Fibroblast of upper back skin (primary cell): ENCODE results near the gene ZBTB42.
"Not testable (repeated sequence)": the region's sequence is repeated elsewhere in the genome, so short reads cannot be mapped to it uniquely, and the experiment has no call there.

Experiments used
- DNase-seq: peaks from one replicate; pipeline ENCODE4 v3.0.0-alpha.2; 2013

The ZBTB42 gene

GRCh38 chr14:104817930-104818713 lies 17.2 kb downstream of the ZBTB42 start:
- no peak for DNase-seq

DNA sequence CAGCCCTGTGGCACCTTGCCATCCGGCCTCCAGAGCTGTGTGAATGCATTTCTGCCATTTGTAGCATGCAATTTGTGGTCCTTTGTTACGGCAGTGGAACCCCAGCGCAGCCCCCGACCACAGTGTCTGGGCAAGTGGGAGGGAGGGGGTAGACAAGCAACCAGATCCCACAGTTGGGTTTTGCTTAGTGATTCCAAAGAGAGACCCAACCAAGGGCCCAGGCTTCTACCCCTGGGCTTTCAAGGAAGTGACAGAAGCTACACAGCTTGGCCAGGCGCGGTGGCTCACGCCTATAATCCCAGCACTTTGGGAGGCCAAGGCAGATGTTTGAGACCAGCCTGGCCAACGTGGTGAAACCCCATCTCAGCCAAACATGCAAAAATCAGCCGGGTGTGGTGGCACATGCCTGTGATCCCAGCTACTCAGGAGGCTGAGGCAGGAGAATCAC lies 17.8 kb downstream of the ZBTB42 start:
- no peak for DNase-seq

- no peak for DNase-seq
These were observed 18.5 kb downstream of the ZBTB42 start for GRCh38 chr14:104819361-104819781.

GRCh38 chr14:104820669-104821228 lies 19.8 kb downstream of the ZBTB42 start:
- peak; percentile 70 for DNase-seq

DNA sequence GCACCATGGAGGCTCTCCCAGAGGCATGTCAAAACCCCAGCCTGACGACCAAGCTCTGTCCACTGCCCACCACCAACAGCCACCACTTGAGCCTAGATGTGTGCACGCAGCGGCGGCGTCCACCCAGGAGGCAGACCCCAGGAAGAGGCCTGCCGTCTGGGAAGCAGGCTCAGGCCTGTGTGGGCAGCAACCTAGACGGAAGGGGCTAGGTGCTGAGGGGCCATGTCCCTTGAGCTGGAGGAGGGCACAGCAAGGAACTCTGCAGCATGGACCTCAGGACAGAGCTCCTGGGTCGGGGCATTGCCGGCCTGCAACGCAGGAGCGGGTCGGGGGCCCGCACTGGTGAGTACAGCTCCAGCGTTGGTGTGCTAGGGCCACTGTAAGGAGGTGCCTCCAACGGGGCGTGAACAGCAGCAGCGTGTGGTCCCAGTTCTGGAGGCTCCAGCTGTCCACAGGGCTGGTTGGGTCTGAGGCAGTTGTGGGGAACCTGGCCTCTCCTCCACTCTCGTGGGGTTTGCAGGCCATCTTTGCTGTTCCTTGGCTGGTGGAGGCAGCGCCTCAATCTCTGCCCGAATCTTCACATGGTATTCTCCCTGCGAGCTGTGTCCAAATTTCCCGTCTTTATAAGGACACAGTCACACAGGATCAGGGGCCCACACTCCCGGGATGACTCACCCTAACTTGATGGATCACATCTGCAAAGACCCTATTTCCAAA lies 20.5 kb downstream of the ZBTB42 start:
- no peak for DNase-seq

- no peak for DNase-seq
These were observed 21.2 kb downstream of the ZBTB42 start for GRCh38 chr14:104821971-104822608.

DNA sequence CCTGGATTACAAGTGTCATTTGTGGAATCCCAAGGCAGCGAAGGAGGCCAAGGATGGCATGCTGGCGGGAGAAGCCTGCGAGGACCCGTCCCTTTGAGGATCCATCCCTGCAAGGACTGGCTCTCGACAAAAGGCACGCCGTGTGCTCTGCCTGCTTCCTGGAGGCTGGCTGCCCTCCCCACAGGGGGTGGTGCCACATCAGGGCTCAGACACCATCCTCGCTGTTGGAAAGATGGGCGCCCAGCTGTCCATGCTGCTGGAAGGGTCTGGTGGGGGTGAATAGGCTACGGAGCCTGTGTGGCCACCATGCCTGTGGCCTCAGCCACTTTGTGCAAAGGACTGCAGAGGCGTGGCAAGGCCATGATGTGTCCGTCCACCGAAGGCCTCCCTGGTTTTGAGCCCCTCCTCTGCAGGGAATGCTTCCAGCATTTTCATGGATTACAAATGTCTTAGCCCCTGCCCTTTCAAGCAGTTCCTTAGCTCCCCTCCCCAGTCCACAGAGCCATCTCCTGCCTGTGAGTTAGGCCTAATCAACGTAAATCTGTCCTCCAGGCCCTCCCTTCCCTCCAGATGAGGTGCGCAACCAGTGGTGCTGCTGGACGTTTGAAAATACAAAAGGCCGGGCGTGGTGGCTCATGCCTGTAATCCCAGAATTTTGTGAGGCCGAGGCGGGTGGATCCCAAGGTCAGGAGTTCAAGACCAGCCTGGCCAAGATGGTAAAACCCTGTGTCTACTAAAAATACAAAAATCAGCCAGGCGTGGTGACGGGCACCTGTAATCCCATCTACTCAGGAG lies 22.1 kb downstream of the ZBTB42 start:
- DNase-seq, result no peak

DNA sequence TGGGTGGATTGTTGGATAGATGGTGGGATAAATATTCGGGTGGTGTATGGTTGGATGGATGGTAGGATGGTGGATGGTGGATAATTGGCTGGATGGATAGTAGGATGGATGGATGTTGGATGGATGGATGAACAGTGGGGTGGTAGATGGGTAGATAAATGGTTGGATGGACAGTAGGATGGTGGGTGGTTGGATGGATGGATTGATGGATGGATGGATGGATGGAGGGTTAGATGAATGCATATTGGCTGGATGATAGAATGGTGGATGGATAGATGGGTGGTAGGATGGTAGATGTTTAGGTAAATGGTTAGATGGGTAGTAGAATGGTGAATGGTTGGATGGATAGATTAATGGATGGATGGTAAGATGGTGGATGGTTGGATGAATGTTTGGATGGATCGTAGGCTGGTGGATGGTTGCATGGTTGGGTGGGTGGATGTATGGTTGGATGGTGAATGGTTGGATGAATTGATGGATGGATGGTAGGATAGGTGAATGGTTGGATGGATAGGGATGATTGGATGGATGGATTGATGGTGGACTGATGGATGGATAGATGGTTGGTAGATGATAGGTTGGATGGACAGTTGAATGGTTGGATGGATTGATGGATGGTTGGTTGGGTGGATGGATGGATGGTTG lies 23.6 kb downstream of the ZBTB42 start:
- no peak for DNase-seq

DNA sequence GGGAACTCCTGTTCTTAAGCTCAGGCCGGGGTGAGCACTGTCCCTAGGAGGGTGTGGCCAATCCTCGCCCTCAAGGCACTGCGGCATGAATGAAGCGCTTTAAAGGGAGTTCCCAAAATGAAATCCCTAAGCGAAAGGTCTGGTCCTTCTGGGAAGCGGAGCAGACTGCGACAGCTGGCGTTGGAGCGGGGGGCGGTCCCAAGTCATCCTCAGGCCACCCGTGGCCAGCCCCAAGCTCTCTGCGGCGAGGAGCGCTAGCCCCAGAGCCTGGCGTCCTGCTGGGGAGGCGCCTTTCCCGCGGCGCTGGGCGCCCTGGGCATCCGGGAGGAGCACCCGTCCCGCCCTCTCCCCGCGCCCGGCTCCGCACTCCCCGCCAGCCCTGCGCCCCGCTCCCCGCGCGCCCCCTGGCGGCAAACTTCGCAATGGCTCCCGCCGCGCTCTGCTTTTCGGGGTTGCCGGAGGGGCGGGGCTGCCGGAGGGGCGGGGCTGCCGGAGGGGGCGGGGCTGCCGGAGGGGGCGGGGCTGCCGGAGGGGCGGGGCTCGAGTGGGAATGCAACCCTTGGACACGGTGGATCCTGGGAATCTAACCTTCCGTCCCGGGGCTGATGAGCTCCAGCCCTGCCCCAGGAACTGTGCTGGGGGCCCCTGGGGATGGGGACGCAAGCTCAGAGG lies 25.4 kb downstream of the ZBTB42 start:
- DNase-seq, result peak; percentile 75

DNA sequence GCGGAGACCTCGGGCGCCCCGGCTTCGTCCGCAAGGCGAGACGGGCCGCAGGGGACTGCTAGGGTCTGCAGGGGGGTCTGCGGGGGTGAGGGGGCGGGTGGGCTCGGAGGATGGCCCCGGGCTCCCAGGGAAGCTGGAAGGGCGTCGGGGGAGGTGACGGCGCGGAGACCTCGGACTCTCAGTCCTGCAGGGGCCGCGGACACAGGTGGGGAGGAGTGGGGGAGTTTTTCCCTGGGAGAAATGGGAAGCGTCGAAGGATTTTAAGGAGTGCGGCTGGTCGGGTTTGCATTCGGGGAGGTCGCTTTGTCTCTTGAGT lies 25.9 kb downstream of the ZBTB42 start:
- DNase-seq, result no peak

DNA sequence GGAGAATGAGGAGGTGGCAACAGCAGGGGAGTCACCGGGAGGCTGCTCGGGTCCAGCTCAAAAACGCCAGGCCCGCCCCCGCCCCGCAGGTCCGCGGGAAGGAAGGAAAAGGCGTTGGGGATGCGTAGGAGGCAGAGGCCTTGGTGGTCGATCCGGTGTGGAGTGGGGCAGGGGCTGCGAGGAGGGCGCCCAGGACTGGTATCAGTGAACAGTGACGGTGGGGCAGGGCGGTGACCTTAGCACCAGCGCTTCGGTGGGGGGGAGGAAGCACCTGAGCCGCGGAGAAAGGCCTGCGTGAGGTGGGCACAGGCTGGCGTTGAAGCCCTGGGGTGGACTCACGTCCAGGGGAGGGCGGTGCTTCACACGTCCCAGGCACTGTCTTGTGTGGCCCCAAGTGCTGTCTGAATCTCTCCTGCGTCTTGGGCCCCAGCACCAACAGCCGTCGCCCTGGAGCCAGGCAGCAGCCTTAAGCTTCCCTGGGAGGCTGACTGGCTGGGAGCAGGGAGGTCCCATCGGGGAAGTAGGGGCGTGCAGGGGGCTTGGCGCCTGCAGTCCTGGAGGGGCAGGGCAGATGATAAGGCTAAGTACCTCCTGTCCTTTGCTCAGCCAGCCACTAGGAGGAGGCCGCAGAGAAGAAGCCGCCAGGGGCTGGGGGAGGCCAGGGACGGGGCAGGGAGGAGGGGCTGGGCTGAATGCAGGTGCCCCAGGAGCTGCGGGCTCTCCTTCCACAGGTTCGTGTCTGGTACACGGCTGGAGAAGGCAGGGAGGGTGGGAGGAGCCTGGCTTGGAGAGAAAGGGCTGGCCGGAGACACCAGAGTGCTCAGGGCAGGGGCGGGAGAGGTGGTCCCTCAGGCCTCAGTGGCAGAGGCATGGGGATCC lies 26.5 kb downstream of the ZBTB42 start:
- peak; percentile 39 for DNase-seq

GRCh38 chr14:104830781-104831180 lies 29.9 kb downstream of the ZBTB42 start:
- no peak for DNase-seq

DNA sequence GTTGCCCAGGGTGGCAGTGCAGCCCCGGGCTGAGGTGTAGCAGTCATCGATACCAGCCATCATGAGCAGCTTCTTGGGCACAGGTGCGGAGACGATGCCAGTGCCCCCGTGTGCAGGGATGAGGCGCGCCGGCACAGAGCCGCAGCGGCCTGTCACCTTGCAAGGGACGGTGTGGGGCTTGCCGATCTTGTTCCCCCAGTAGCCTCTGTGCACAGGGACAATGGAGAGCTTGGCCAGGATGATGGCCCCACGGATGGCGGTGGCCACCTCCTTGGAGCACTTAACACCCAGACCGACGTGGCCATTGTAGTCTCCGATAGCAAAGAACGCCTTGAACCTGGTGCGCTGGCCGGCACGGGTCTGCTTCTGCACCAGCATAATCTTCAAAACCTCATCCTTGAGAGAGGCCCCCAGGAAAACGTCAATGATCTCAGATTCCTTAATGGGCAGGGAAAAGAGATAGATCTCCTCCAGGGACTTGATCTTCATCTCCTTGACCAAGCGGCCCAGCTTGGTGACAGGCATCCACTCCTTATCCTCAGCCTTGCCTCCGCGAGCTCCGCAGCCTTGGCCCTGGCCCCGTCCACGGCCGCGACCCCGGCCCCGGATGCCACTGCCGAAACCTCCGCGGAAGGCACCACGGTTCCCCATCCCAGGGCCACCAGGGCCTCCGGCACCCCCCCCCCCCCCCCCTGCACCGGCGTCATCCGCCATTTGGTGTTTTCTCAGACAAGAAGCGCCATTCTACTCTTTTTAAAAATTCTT lies 35.5 kb downstream of the ZBTB42 start:
- not testable (repeated sequence) for DNase-seq

DNA sequence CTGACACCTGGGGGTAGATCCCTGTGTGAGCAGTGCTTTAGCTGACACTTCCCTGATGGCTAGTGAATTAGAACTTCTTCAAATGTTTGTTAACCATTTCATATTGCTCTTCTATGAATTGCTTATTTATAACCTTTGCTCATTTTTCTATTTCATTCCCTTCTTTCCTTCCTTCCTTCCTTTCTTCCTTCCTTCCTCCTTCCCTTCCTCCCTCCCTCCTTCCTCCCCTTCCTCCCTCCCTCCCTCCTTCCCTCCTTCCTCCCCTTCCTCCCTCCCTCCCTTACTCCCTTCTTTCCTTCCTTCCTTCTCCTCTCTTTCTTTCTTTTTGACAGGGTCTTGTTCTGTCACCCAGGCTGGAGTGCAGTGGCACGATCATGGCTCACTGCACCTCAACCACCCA lies 40.8 kb downstream of the ZBTB42 start:
- no peak for DNase-seq

- no peak for DNase-seq
These were observed 42.1 kb downstream of the ZBTB42 start for GRCh38 chr14:104843006-104843405.

DNA sequence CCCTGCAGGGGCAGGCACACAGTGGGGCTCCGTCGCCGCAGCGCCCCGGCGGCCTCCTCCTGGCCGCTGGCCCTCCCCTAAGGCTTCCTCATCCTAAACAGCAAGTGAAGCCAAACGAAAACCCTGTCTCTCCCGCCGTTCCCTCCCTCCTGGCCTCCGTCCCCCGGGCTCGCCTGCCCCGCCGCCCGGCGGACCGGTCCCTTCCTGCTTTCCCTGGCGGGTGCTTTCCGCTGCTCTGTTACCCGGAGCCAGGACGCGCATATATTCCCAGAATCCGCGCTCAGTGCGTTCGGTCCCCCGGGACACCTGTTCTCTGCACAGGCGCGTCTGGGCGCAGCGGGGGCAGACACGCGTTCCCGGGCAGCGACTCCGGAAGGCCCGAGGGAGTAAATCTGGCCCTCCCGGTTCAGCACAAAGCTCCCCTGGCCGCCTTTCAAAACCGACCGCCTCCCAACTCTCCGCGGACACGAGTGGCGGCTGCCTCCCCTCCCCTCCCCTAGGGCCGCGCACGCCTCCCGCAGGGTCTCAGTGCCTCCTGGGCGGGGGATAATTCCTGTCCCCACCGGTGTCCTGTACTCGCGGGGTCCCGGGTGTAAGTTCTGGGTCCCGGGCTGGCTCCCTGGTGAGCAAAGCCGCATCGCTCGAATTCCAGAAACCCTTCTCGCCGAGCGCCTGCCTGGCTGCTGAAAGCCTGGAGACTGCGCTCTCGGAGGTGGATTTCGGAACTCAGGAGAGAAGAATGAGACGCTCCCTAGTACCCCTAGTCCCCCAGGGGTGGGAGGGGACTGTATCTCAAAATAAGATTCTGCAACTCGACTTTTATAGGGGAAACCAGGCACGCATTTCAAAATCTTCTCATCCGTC lies 42.8 kb downstream of the ZBTB42 start:
- DNase-seq, result no peak

GRCh38 chr14:104844306-104845032 lies 43.6 kb downstream of the ZBTB42 start:
- DNase-seq, result no peak

DNA sequence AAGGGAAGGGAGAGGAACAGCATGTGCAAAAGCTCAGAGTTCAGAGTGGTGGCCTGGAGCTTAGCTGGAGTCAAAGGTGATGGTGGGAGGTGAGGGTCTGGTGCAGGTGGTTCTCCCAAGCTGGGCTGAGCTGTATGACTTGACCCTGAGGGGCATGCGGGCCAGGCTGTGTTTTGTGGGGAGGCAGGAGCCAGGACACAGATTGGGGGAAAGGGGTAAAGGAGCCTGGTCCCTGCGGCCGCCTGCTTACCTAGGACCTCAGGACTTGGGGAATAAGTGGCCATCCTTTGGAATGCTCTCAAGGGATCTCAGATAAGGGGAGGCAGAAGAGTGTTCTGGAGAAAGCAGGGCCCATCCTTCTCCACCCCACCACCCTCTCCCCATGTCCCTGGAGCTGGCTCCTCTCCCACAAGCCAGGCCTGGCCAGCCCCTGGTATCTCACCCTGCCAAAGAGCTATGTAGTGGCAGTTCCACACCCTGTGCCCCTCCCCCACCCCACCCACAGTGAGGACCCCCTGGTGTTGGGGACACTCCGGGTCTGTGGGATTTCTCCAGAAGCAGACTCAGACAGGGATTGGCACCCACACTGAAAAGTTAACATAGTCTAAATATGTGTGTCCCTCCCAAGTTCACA lies 44.2 kb downstream of the ZBTB42 start:
- no peak for DNase-seq
